HG02973 (cell line): ENCODE results near the gene CHST3.

Source experiments
- ATAC-seq: cut with Tn5 transposase; IDR thresholded peaks from one replicate; pipeline ENCODE4 v1.9.1; 2021; ENCODE audit warnings: moderate library complexity; ENCODE audit not compliant: unreplicated experiment

Gene CHST3

DNA sequence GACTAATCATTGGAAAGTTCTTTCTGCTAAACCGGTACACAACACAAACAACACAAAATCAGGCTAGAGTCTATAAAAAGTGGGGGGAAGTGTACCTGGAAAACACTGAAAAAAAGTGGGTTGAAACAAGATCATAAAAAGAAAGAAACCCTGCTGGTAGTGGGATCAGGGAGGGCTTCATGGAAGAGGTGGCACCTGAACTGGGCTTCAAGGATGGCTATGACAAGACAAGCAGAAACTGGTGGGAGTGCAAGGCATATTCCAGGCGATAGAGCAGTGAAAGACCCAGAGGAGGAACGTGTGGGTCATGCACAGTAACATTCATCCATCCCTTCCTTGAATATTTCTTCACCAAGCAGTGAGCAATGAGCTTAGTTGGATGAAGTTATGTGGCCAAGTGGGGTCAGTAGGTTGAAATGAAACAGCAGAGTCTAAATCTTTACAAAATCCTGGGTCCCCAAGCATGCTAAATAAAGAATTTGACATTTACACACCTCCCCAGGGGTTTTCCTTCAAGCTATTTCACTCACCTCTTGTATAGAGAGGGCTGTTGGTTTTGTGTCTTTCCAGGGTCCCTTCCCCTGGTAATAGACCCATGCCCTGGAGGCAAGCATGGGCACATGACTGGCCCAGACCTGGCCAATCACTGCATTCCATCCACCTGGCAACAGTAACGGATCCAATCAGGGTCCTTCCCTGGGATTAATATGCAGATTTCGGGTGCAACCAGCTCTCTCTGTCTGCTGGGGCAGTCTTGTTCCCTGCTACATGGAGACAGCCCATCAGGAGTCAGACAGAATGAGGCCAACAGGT is 86.0 kb downstream of the CHST3 start:
- ATAC-seq: no peak

DNA sequence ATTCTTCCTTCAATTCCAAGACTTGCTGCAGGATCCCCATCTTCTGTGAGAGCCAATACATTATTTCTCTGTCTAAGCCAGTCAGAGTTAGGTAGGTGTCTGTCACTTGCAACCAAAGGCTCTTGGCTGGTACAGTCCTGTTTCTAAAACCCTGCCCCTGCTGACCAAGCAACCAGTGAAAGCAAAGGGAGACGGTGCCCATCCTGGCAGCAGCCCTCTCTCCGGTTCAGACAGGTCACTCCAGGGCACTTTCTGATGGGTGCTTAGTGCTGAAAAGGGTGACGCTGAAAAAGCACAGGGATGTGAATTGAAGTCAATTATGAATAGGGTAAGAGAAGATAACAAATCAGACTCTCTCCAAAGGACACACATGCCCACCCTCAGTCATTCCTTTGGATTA is 86.7 kb downstream of the CHST3 start:
- ATAC-seq: no peak

DNA sequence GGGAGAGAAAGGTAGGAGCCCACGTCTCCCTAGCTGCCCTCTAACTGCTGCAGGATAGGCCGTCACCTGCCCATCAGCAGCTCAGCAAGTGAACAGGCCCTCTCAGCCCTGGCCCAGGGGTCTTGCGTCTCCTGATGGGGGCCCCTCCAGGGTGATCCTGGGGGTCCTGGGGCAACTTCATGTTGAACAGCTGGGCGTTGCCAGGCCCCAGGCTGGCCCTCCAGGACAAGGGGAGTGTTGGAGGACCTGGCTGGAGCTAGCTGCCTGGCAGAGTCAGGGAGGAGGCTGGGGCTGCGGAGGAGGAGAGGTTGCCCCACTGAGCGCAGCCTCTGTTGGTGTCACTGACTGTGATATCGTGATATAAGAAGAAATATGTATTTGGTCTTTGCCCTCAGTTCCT is 89.5 kb downstream of the CHST3 start:
- no peak for ATAC-seq

DNA sequence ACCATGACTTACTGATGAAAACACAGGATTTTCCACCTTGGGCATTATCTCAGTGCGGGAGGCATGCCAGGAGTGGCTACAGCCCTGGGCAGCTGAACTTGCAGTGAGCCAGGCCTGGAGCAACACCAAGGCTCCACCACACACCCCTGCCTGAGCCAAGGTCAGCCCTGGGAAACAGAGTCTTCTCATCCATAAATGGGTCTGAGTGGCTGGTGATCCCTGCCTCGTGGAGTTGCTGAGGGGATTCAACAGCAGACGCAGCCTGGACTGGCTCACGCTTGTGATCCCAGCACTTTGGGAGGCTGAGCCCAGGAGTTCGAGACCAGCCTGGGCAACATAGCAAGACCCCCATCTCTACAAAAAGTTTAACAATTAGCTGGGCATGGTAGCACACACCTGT is 91.9 kb downstream of the CHST3 start:
- no peak for ATAC-seq

DNA sequence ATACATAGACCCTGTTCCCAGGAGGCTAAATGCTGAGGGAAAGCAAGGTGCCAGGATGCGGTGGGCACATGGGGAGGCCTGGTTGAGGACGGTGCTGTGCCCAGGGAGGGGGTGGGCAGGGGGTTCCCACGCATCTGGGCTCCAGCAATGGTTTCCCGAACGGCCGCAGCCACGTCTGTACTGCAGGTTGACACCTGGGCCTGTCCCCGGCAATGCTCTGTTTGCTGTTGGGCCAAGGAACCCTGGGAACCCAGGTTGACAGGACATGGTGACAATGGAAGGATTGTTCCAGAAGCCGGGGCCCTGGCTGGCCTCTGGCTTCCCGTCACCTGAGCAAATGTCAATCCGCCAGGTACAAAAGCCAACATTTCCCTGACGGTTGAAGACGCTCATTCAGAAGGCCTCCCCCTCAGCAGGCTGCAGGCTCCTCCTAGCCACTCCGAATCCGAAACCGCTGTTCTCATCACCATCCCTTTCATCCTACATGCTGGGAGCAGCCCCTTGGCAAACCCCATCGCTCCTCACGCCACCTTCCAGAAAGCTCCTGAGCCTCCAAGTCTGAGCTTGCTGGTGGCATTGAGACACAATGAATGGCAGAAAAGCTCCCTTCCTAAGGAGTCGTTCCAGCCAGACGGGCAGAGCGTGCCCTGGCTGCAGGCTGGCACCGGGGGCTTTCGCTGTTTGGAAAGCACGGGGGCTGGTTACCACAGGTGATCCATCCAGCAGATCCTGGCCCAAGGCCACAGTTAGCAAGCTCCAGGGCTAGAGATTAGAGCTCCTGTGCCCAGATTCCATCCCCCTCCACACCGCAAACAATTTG is 92.9 kb downstream of the CHST3 start:
- ATAC-seq: no peak

DNA sequence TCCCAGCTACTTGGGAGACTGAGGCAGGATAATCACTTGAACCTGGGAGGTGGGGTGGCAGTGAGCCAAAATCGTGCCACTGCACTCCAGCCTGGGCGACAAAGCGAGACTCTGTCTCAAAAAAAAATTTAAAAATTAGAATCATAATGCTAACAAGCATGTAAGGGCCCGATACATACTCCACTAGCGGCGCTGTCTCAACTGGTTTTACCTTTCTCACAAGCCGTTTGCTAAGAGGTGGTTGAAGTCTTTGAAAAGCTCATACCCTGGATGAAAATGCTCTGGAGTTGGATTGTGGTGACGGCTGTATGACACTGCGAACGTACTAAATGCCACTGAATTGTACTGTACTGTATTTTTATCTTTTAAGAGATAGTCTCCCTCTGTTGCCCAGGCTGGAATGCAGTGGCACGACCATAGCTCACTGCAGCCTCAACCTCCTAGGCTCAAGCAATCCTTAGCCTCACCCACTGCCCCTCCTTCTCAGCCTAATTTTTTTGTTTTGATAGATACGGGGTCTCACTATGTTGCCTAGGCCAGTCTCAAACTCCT is 94.2 kb downstream of the CHST3 start:
- ATAC-seq: no peak

DNA sequence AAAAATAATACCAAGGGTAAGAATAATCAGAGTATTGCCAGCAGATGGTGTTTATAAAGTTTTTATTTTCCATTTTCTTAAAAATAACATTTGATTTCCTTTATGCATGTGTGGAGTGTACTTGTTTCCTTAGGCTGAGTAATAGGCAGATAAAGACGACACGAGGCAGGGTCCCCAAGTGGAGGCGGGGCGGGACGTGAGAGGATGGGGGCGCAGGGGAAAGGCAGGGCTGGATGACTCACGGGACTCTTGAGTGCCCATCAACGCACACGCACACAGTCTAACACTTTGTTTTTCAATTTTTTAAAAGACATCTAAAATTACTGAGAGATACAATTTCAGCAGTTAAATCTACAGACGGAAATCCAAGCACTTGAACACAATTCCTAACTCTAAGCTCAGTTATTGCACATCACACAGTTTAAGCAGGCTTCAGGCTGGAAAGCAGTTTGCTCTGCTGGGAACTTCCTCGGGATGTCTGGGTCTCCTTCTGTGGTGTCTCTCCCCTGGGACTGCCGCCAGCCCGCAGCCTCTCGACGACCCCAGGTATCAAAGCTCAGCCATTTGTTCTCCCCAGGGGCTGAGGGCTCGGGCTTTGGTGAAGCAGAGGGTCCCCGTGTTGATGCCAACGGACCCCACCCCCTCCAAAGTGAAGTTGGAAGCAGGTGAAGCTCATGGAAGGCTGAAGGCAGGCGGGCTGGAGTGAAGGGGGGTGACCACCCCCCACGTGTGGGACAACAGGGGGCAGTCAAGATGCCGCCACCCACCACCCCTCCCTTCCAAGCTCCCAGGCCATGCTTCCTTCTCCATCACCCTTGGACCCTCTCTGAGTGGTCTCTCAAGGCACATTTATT is 95.0 kb downstream of the CHST3 start:
- no peak for ATAC-seq

DNA sequence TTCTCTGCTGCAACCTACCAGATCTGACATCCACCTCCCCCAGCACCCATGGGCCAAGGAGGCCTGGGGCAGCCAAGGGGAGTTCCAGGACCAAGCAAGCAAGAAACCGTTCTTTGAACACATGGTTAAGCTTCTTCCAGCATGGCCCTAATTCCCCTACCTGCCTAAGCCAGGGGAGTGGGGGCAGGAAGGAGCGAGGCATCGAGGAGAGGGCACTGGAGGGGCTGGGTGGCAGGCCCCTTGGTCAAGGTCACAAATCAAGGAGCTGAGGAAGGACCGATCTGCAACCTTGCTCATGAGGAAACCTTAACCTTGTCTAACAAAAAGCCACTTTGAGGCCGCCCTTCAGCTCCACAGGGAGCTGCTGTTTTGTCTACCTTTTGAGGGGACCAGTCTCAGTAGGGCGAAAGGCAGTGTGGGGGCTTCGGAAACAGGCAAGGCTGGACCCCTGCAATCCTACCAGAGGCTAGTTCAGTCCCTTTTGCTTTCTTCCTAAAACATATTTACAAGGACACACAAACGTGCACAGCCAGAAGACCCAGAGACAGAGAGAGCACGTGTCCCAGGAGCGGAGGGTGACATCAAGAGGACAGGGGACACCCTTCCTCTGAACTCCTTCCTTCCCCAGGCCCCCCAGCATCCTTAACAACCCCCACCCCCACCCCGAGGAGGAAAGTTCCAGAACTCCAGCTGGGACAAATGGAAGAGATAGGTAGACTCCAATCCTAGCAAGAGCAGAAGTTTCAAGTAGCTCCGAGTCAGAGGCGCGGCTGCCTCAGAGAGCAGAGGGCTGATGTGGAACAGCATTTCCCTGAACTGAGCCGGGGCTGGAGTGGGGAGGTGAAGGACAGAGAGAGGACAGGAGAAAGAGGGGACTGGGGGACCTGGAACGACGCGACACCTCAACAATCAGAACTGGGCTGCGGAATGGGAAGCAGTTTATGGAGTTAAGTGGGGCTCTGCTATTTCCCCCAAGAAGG is 95.9 kb downstream of the CHST3 start:
- no peak for ATAC-seq

DNA sequence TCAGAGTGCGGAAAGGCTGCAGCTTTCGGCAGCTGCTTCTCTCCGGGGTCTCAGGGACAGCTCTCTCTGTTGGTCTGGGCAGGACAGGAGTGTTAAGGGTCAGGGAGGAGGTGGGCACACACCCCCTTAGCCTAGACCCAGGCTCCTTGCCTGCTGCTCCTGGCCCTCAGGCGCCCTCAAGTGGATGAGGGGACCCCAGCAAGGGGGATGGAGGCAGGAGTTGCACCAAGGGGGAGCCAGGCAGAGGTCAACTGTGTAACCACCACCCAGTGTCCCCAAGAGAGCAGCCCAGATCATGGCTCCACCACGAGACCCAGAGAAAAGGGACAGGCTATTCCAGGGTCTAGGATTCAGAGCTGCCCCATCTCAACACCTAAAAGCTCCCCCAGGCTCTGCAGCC is 97.3 kb downstream of the CHST3 start:
- ATAC-seq: no peak

DNA sequence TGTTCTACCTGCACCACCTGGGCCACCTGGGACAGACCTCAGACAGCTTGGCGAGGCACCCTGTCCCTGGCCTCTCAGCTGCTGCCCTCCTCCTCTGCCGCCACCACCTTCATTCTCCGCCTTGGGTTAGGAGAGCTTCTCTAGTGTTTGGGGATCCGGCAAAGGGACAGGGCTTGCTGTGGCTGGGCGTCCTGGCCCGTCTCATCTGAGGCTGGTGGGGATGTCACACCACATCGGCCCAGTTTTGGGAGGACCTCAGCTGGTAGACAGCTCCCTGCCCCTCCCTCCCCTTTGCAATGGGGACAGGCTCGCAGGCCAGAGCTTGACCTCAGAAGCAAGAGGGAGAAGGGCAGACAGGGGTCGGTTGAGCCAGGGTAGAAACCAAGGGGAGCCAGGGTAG is 97.7 kb downstream of the CHST3 start:
- no peak for ATAC-seq

DNA sequence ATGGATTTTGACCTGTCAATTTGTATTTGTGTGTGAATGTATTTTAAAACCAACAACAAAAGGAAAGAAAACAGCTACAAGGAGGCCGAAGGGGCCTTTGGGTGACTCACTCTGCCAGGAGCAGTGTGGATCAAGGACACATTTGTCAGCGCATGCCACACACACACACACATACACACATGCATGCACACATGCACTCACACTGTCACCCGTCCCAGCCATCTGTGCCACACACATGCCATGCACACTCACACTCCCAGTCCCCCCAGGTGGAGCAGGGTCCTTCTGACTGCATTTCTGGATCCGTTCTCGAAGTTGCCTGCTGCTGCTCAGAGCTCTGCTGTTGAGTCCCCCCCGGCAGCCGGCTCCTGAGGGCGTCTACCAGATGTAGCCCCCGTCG is 98.2 kb downstream of the CHST3 start:
- no peak for ATAC-seq
